Lung (tissue), 12 donors: ENCODE results near the gene UBR2. TPM values are rescaled to one million over a fixed set of nuclear protein-coding genes. Genes with fewer than 3 reads are reported as not detected.

Experiments used
- ATAC-seq: fragments of 200-7000 bp; cut with Tn5 transposase; one replicate; pipeline ENCODE4 v1.9.1; 2020; ENCODE audit warnings: moderate number of reproducible peaks; ENCODE audit not compliant: insufficient read depth, low FRiP score
- DNase-seq, 3 donors: peaks; one replicate each; pipeline ENCODE4 v3.0.0-alpha.2; 2013 to 2017
- H3K27ac ChIP-seq, 2 donors: one replicate each; pipeline ENCODE4 v1.5.1; 2013; ENCODE audit warnings: mild to moderate bottlenecking in 2 of 2, moderate library complexity in 2 of 2, control low read depth in 1 of 2, inconsistent platforms in 1 of 2, low read depth in 1 of 2, low read length in 1 of 2
- H3K27me3 ChIP-seq, 3 donors: one replicate each; pipeline ENCODE4 v1.5.1; 2013; ENCODE audit warnings: low read length in 2 of 3; ENCODE audit not compliant: control insufficient read depth in 3 of 3, insufficient read depth in 3 of 3
- H3K36me3 ChIP-seq, 4 donors: one replicate each; pipeline ENCODE4 v1.5.1; 2013; ENCODE audit warnings: low read length in 4 of 4, mild to moderate bottlenecking in 1 of 4, moderate library complexity in 1 of 4; ENCODE audit not compliant: control insufficient read depth in 4 of 4, insufficient read depth in 4 of 4
- H3K4me1 ChIP-seq, 5 donors: one replicate each; pipeline ENCODE4 v1.5.1; 2013; ENCODE audit warnings: low read length in 5 of 5, mild to moderate bottlenecking in 2 of 5, moderate library complexity in 1 of 5; ENCODE audit not compliant: control insufficient read depth in 5 of 5, insufficient read depth in 5 of 5
- H3K4me3 ChIP-seq: one replicate; pipeline ENCODE4 v1.5.1; 2013; ENCODE audit warnings: mild to moderate bottlenecking, control low read depth, moderate library complexity
- H3K9ac ChIP-seq, 2 donors: one replicate each; pipeline ENCODE4 v1.5.1; 2013; ENCODE audit warnings: low read length in 2 of 2, control low read depth in 1 of 2; ENCODE audit not compliant: insufficient read depth in 1 of 2
- H3K9me3 ChIP-seq, 4 donors: one replicate each; pipeline ENCODE4 v1.5.1; 2013; ENCODE audit warnings: low read length in 3 of 4, mild to moderate bottlenecking in 1 of 4, moderate library complexity in 1 of 4; ENCODE audit not compliant: control insufficient read depth in 4 of 4, insufficient read depth in 3 of 4
- CTCF ChIP-seq: IDR thresholded peaks from 2 replicates; pipeline ENCODE4 v1.5.1; 2012; ENCODE audit warnings: mild to moderate bottlenecking; ENCODE audit errors: control extremely low read depth, extremely low read depth
- WGBS, 2 donors: extraction: QIAGEN DNeasy Blood & Tissue Kit; methylation state at CpG; one replicate each; pipeline ENCODE4 v1.1.7; 2013; 5-methylcytosine and 5-hydroxymethylcytosine counted together
- polyA plus RNA-seq, 2 donors: library from polyadenylated mRNA; stranded (reverse); fragments of 200-250 nt; gene quantifications; one replicate each; pipeline ENCODE4 v1.2.1, GENCODE V29; 2013
- total RNA-seq, 2 donors: library from RNA; depleted of rRNA in 1 of 2; stranded (reverse); fragments of >200 nt in 1 of 2; gene quantifications; one replicate each; pipeline ENCODE4 v1.2.1, GENCODE V29; 2014 to 2021
- donor health status: control.
- donor health status: control.
- donor health status: Bipolar disorder and iron deficiency.
- donor health status: healthy.
- donor health status: DM: yes; HTN: yes; CAD: no.

UBR2 gene
- total and polyA plus RNA-seq, 4 donors: 8.4 to 45.4 (median 19.0) TPM

GRCh38 chr6:42520786-42521607, 42.8 kb upstream of the UBR2 start:
- no peak for DNase-seq
- H3K4me3 ChIP-seq: no peak overlapping the region
- TF ChIP-seq CTCF: no peak
- no peaks in the 10 kb centered on the region for H3K27me3 ChIP-seq
- no peaks in the 10 kb centered on the region for H3K36me3 ChIP-seq
- ATAC-seq: no peak
- 56 to 65% methylated on average over 6 of the region's 6 CpGs for WGBS, 2 donors
- H3K4me1 ChIP-seq: no peaks in the 10 kb centered on the region
- H3K9me3 ChIP-seq: peaks cover 0 to 7% (median 2%) of the 10 kb centered on the region in 4 donors
- H3K9ac ChIP-seq: no peak overlapping the region
- H3K27ac ChIP-seq: no peak overlapping the region

GRCh38 chr6:42522036-42522435, 41.8 kb upstream of the UBR2 start:
- DNase-seq: no peak
- H3K36me3 ChIP-seq: no peaks in the 10 kb centered on the region
- no peaks in the 10 kb centered on the region for H3K27me3 ChIP-seq
- H3K27ac ChIP-seq: no peak overlapping the region
- 82 to 94% methylated on average over 2 of the region's 2 CpGs for WGBS, 2 donors
- no peak overlapping the region for H3K4me3 ChIP-seq
- no peaks in the 10 kb centered on the region for H3K4me1 ChIP-seq
- no peak for ATAC-seq
- TF ChIP-seq CTCF: no peak
- H3K9ac ChIP-seq: no peak overlapping the region
- peaks cover 0 to 7% (median 2%) of the 10 kb centered on the region in 4 donors for H3K9me3 ChIP-seq

GRCh38 chr6:42522942-42523814, 40.7 kb upstream of the UBR2 start:
- WGBS, 2 donors: 90 to 93% methylated on average over 8 of the region's 8 CpGs
- Histone ChIP-seq H3K9ac (no peak overlapping the region), H3K4me1 (no peaks in the 10 kb centered on the region), H3K36me3 (no peaks in the 10 kb centered on the region), H3K4me3 (no peak overlapping the region), H3K9me3 (peaks cover 0 to 7% (median 2%) of the 10 kb centered on the region in 4 donors), H3K27ac (no peak overlapping the region), H3K27me3 (no peaks in the 10 kb centered on the region)
- DNase-seq (no peak), ATAC-seq (no peak)
- no peak for TF ChIP-seq CTCF
